Measurements from ENCODE around the gene PICALM. TPM values are rescaled to one million over a fixed set of nuclear protein-coding genes. Genes with fewer than 3 reads are reported as not detected.
A peak's percentile ranks its signal among the peaks of the same experiment; 100 is the strongest.
"Not testable (repeated sequence)": the region's sequence is repeated elsewhere in the genome, so short reads cannot be mapped to it uniquely, and the experiment has no call there.

The PICALM gene
- total RNA-seq, 1 experiment from 2014 or later: 116 TPM

GRCh38 chr11:85952108-85952485 is 116.8 kb downstream of the PICALM start:
- in situ Hi-C loops (cut with HindIII; ENCODE audit: low pct_unique_long_range_greater_than_20kb, low sequenced_read_pairs); DNase-seq (ENCODE audit: low read depth): not testable (repeated sequence)

DNA sequence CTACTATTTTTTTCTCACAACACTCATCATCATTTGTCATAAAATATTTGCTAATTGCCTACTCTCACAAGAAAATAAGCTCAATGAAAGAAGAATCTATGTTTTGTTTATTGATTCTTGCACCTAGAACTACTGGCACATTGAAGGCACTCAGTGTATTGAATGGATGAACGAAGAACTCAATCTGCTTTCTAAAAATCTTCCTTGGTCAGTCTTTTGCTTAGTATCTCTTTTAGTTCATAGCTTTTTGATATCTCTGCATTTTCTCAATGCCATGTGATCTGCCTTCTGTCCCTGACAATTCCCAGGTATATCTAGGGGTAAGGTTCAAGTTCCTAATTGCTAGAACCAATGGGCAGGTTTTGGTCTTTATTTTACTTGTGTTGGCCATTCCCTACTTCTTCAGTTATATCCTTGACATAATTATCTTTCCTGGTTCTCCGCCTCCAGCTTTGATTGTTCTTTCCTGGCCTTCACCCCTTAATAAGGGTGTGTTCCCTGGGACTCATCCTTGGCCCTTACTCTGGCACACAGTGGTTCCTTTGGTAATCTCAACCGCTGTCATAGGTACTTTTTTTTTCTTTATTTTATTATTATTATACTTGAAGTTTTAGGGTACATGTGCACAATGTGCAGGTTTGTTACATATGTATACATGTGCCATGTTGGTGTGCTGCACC is 117.3 kb downstream of the PICALM start:
- in situ Hi-C loops (cut with HindIII; ENCODE audit: low pct_unique_long_range_greater_than_20kb, low sequenced_read_pairs): no loop called here

GRCh38 chr11:85951049-85951405 is 117.9 kb downstream of the PICALM start:
- in situ Hi-C loops (cut with HindIII; ENCODE audit: low pct_unique_long_range_greater_than_20kb, low sequenced_read_pairs): no loop called here

More for the DNA sequence above, 117.3 kb downstream of the PICALM start:
- DNase-seq (ENCODE audit: low read depth): no peak

GRCh38 chr11:85950317-85951048 is 118.4 kb downstream of the PICALM start:
- in situ Hi-C loops (cut with HindIII; ENCODE audit: low pct_unique_long_range_greater_than_20kb, low sequenced_read_pairs): no loop called here
- no peak for DNase-seq (ENCODE audit: low read depth)

More at GRCh38 chr11:85951049-85951405, 117.9 kb downstream of the PICALM start:
- no peak for DNase-seq (ENCODE audit: low read depth)

DNA sequence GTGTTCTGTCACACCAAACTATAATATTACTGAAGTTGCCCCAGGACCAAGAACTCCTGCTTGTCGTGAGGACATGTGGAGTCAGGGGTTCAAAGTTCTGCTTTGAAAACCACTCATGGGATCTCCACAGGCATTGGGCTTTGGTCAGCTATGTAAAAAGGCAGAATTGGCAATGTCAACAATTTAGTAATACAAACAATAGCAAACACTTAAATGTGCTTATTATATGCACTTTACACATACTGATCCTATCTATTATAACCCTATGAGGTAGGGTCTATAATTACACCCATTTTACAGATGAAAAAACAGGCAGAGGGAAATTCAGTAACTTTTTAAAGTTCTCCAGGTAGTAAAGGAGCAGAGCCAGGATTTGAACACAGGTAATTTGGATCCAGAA is 119.1 kb downstream of the PICALM start:
- in situ Hi-C loops (cut with HindIII; ENCODE audit: low pct_unique_long_range_greater_than_20kb, low sequenced_read_pairs): no loop called here
- DNase-seq (ENCODE audit: low read depth): no peak

DNA sequence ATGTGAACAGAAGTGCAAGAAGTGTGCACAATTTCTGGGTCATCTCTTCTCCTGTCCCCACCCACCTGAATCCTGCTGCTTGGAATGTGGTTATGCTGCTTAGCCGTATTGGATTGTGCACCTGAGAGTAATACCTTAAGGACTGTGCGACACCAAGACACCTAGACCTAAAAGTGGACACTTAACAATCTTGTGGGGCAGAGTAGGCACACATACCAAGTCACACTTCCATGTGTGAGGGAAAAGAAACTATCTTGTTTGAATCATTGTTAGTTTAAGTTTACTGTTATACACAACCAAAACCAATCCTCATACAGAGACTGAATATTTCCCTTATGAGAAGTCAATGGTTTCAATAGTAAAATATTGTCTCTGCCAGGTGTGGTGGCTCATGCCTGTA is 120.0 kb downstream of the PICALM start:
- in situ Hi-C loops (cut with HindIII; ENCODE audit: low pct_unique_long_range_greater_than_20kb, low sequenced_read_pairs): no loop called here
- no peak for DNase-seq (ENCODE audit: low read depth)

DNA sequence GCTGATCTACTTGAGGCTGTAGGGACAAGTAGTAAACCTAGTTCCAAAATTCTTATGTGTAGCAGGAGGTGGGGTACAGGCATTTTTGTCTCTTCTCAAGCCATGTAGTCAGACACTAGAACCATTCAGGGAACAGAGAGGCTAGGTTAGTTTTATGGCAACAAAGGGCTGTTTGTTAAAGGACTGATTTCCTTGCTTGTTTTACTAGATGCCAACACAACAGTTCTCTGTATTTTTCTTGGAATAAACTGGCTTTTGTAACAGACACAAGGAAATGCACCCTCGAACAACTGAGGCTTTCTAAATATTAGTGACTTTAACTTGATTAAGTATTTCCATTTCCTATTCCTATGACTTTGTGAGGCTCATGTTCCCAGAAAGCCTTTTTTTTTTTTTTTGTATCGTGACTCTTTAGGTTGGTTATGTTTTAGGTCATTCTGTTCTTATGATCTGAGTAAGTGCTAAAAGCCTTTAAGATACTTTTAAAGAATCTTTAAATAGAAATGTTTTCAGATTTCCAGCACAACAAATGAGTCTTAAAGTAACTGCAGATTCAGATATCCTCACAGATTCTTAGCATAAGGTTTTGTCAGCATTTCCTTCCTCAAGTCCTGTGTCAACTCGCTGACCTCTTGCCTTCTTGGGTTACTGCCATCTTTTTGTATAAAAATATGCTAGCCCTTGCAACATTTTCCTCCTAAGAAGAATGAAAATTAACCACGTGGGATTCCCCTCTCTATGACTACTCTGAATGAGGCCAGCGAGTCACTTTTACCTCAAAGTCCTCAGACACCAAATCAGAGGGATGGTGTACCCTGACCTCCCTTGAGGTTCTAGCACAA is 121.2 kb downstream of the PICALM start:
- peak; percentile 50 for DNase-seq (ENCODE audit: low read depth)
- in situ Hi-C loops (cut with HindIII; ENCODE audit: low pct_unique_long_range_greater_than_20kb, low sequenced_read_pairs): no loop called here

- DNase-seq (ENCODE audit: low read depth): no peak
- in situ Hi-C loops (cut with HindIII; ENCODE audit: low pct_unique_long_range_greater_than_20kb, low sequenced_read_pairs): no loop called here
These were observed 122.7 kb downstream of the PICALM start for GRCh38 chr11:85946221-85946620.

DNA sequence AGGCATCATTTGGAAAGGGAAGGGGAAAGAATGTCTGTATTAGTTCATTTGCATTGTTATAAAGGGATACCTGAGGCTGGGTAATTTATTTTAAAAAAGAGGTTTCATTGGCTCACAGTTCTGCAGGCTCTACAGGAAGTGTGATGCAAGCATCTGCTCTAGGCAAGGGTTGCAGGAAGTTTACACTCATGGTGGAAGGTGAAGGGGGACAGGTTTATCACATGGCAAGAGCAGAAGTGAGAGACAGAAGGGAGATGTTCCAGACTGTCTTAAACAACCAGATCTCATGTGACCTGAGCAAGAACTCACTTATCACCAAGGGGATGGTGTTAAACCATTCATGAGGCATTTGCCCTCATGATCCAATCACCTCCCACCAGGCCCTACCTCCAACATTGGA is 123.1 kb downstream of the PICALM start:
- DNase-seq (ENCODE audit: low read depth): no peak
- in situ Hi-C loops (cut with HindIII; ENCODE audit: low pct_unique_long_range_greater_than_20kb, low sequenced_read_pairs): no loop called here

DNA sequence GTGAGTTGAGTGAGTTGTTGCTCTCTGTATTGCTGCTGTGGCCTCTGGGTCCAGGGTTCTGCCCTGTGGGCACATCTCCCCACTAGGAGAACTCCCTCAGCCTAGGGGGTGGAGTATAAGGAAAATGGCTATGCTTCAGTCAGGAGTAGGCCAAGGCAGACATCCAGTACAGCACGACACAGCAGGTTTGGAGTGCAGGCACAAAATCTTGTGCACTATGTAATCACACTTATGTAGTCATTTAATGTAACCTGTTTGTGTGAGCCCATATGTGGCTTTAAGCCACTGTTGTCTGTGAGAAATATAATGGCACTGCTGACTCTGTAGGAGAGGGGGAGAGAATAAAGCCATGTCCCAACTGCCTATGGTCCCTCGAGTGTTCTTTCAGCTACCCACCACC is 123.6 kb downstream of the PICALM start:
- no peak for DNase-seq (ENCODE audit: low read depth)
- in situ Hi-C loops (cut with HindIII; ENCODE audit: low pct_unique_long_range_greater_than_20kb, low sequenced_read_pairs): no loop called here

DNA sequence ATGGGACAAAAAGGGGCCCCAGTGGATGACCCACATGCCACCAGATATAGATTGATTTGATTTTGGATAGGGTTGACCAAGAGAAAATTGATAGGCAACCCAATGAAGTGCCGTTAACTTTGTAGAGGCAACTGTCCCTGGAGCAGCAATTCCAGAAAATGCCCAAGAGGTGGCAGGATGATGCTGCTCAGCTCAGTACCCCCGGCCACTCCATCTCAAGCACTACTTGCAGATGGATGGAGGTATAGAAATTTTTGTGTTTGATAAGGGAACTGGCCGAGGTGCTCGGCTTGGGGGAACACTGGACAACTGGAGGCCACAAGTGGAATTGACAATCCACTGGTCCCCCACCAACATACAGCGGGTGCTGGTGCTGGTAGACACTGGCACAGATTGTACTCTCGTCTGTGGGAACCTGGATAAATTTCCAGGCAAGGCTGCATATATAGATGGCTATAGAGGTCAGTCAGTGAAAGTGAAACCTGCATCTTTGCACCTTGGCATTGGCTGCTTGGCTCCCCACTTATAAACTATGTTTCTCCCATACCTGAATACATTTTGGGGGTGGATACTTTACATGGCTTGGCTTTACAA is 127.4 kb downstream of the PICALM start:
- in situ Hi-C loops (cut with HindIII; ENCODE audit: low pct_unique_long_range_greater_than_20kb, low sequenced_read_pairs): no loop called here
- no peak for DNase-seq (ENCODE audit: low read depth)

DNA sequence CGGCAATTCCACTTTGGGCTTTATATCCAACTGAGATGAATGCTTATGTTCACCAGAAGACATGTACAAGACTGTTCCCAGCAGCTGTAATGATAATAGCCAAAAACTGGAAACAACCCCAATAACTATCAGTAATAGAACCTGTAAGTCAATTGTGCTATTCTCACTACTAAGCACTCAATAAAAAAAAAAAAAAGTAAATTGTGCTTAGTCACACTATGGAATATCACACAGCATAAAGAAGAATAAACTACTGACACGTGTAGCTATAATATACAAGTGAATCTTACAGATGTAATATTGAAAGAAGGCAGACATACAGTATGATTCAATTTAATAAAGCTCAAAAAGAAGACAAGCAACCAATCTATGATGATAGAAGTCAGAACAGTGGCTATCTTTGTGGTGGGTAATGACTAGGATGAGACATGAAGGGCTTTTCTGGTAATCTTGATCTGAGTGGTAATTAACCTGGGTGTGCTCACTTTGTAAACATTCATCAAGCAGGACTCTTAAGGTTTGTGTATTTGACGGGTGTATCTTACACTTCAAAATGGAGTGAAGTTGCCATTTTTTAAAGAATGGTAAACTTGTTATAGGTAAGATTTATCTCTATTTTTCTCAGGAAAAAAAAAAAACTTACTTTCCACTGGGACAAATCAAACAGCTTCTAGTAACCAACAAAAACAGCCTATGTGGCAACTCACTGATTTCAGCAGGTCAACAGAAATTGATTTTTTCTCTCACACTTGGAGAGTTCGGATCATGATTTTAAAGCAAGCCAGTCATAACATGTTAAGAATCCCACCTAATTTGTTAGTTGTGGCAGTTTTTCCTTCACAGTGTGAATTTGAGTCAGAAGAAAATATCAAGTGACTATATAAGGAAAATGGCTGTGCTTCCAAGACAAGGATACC is 129.5 kb downstream of the PICALM start:
- DNase-seq (ENCODE audit: low read depth): no peak
- in situ Hi-C loops (cut with HindIII; ENCODE audit: low pct_unique_long_range_greater_than_20kb, low sequenced_read_pairs): no loop called here

DNA sequence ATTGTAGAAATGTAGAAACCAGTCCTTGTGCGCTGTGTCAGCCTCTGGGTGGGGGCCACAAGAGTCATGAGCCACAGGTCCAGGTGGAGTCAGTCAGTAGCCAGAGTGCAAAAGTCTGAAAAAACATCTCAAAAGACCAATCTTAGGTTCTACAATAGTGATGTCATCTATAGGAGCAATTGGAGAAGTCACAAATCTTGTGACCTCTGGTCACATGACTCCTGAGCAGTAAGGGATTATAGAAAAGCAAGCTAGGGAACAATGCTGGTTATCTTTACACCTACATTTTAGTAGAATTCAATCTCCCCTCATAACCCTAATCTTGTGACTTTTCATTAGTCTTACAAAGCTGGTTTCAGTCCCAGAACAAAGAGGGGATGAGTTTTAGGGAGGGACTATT is 131.0 kb downstream of the PICALM start:
- DNase-seq (ENCODE audit: low read depth): no peak
- in situ Hi-C loops (cut with HindIII; ENCODE audit: low pct_unique_long_range_greater_than_20kb, low sequenced_read_pairs): no loop called here

- in situ Hi-C loops (cut with HindIII; ENCODE audit: low pct_unique_long_range_greater_than_20kb, low sequenced_read_pairs): no loop called here
- DNase-seq (ENCODE audit: low read depth): no peak
These were observed 133.1 kb downstream of the PICALM start for GRCh38 chr11:85935751-85936150.

DNA sequence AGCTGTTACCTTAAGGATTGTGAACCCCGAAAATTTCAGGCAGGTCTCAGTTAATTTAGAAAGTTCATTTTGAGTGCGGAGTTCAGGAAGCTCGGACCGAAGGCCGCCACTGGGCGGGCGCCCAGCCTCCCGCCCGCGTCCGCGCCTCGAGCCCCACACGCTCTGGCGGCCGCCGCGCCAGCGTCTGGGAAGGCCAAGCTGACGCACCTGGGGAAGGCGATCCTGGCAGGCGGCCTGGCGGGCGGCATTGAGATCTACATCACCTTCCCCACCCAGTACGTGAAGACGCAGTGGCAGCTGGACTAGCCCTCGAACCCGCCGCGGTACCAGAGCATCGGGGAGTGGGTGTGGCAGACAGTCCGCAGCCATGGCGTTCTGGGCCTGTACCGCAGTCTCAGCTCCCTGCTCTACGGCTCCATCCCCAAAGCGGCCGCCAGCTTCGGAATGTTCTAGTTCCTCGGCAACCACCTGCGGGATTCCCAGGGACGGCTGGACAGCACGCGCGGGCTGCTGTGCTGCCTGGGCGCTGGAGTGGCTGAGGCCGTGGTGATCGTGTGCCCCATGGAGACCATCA is 134.2 kb downstream of the PICALM start:
- in situ Hi-C loops (cut with HindIII; ENCODE audit: low pct_unique_long_range_greater_than_20kb, low sequenced_read_pairs): no loop called here
- DNase-seq (ENCODE audit: low read depth): no peak

DNA sequence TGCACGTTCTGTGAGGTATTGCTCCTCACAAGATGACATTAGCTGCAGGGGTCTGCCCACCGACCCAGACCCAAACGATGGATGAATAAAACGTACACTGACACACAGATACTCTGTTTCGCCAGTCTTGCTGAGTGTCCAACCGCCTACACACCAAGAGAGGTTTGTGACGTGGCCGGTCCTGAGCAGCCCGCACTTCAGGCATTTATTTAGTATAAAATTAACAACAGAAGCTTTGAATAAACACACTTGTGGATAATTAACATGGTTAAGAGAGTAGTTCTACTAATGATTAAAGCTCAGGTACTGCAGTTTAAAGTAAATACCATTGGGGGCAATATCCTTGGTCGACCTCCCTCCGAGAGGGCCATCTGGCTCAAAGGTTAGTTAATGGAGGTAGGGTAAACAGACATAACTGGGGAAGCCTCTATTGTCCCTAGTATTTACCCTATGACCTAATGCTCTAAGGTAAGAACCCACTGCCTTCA is 138.0 kb downstream of the PICALM start:
- DNase-seq (ENCODE audit: low read depth): no peak
- in situ Hi-C loops (cut with HindIII; ENCODE audit: low pct_unique_long_range_greater_than_20kb, low sequenced_read_pairs): no loop called here

DNA sequence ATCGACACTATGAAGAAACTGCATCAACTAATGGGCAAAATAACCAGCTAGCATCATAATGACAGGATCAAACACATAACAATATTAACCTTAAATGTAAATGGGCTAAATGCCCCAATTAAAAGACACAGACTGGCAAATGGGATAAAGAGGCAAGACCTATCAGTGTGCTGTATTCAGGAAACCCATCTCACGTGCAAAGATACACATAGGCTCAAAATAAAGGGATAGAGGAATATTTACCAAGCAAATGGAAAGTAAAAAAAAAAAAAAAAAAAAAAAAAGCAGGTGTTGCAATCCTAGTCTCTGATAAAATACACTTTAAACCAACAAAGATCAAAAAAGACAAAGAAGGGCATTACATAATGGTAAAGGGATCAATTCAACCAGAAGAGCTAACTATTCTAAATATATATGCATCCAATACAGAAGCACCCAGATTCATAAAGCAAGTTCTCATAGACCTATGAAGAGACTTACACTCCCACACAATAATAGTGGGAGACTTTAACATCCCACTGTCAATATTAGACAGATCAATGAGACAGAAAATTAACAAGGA is 142.2 kb downstream of the PICALM start:
- in situ Hi-C loops (cut with HindIII; ENCODE audit: low pct_unique_long_range_greater_than_20kb, low sequenced_read_pairs); DNase-seq (ENCODE audit: low read depth): not testable (repeated sequence)
